Endothelial cell of umbilical vein (primary cell): ENCODE data around the gene USP4. TPM values are rescaled to one million over a fixed set of nuclear protein-coding genes. Genes with fewer than 3 reads are reported as not detected.

Source experiments
- BruUV-seq: library from RNA; stranded (reverse); fragments of 400-500 nt; replicated peaks from 2 replicates; lab custom pipeline; 2021; lab: Mats Ljungman, UMichigan
- CTCF ChIA-PET: fragments of 300-600, 350-600 bp; sonication (Branson Sonifier 250); formaldehyde crosslinking; loops from one replicate; lab custom pipeline; 2021; ENCODE audit warnings: antibody characterized with exemption, inconsistent platforms; lab: Charles Lee
- POLR2A ChIA-PET: fragments of 300-600, 350-600 bp; sonication (Branson Sonifier 250); formaldehyde crosslinking; loops from one replicate; lab custom pipeline; 2021; ENCODE audit warnings: antibody characterized with exemption, inconsistent platforms; lab: Charles Lee
- DNase-seq: peaks from one replicate; pipeline ENCODE4 v3.0.0-alpha.2; 2011; ENCODE audit warnings: low read depth, low spot score
- FAIRE-seq: peaks from 2 replicates; lab custom pipeline; 2011; peaks lifted over from hg19 to GRCh38; lab: Jason Lieb, UNC
- H2AFZ ChIP-seq: 2 replicates; pipeline ENCODE4 v1.6.0; 2012; ENCODE audit warnings: low read depth, low read length, control low read depth, inconsistent platforms
- H3K27ac ChIP-seq: 2 replicates; pipeline ENCODE4 v1.5.1; 2011; ENCODE audit warnings: low read depth, mild to moderate bottlenecking, control low read depth, low read length, moderate library complexity; ENCODE audit not compliant: insufficient read depth
- H3K27me3 ChIP-seq, 2 experiments: 2 replicates each; pipeline versions ENCODE4 v1.6.0 to v1.6.1; 2011; ENCODE audit warnings: low read length in 2 of 2, mixed read lengths in 1 of 2; ENCODE audit not compliant: control insufficient read depth in 2 of 2, insufficient read depth in 2 of 2
- H3K36me3 ChIP-seq, 2 experiments: 2 replicates in 1 of 2; 3 replicates in 1 of 2; pipeline ENCODE4 v1.5.1; 2011; ENCODE audit warnings: low read length in 2 of 2, mild to moderate bottlenecking in 1 of 2, moderate library complexity in 1 of 2; ENCODE audit not compliant: control insufficient read depth in 2 of 2, insufficient read depth in 2 of 2; ENCODE audit errors: extremely low read depth in 1 of 2
- H3K4me1 ChIP-seq: 3 replicates; pipeline ENCODE4 v1.5.1; 2011; ENCODE audit warnings: mild to moderate bottlenecking, low read length; ENCODE audit not compliant: control insufficient read depth, insufficient read depth; ENCODE audit errors: extremely low read depth
- H3K4me2 ChIP-seq: 2 replicates; pipeline ENCODE4 v1.6.1; 2011; ENCODE audit warnings: low read length, control low read depth, mixed read lengths; ENCODE audit not compliant: insufficient read depth
- H3K4me3 ChIP-seq, 3 experiments: fragments of 200-600 bp in 1 of 3; sonication (generic), shearing (Covaris generic) in 1 of 3; replicated peaks in 1 of 3; 2 replicates each; pipeline ENCODE4 v1.5.1; 2011 to 2016; ENCODE audit warnings: control low read depth in 3 of 3, low read length in 3 of 3, mild to moderate bottlenecking in 2 of 3, inconsistent platforms in 1 of 3, low read depth in 1 of 3, moderate library complexity in 1 of 3; ENCODE audit not compliant: insufficient read depth in 1 of 3
- H3K79me2 ChIP-seq: 2 replicates; pipeline ENCODE4 v1.6.0; 2012; ENCODE audit warnings: low read length, inconsistent platforms; ENCODE audit not compliant: control insufficient read depth, insufficient read depth
- H3K9ac ChIP-seq: replicated peaks from 2 replicates; pipeline ENCODE3; 2011; ENCODE audit warnings: low read length, control low read depth; ENCODE audit not compliant: insufficient read depth; ENCODE audit errors: extremely low read depth
- H3K9me1 ChIP-seq: replicated peaks from 3 replicates; pipeline ENCODE4 v1.6.0; 2011; ENCODE audit warnings: mild to moderate bottlenecking, low read length; ENCODE audit not compliant: control insufficient read depth, insufficient read depth; ENCODE audit errors: extremely low read depth
- H3K9me3 ChIP-seq: replicated peaks from 2 replicates; pipeline ENCODE4 v1.5.1; 2012; ENCODE audit warnings: low read length, inconsistent platforms; ENCODE audit not compliant: control insufficient read depth, insufficient read depth
- H4K20me1 ChIP-seq: replicated peaks from 2 replicates; pipeline ENCODE3; 2011; ENCODE audit warnings: mild to moderate bottlenecking, low read length; ENCODE audit not compliant: control insufficient read depth, insufficient read depth; ENCODE audit errors: extremely low read depth
- CTCF ChIP-seq, 2 donors: IDR thresholded peaks; 1 replicate in 1 of 2; 2 replicates in 1 of 2; pipeline ENCODE4 v1.5.1; 2011; ENCODE audit warnings: low read length in 2 of 2, mild to moderate bottlenecking in 2 of 2, moderate library complexity in 2 of 2, control low read depth in 1 of 2, inconsistent platforms in 1 of 2, low read depth in 1 of 2; ENCODE audit not compliant: insufficient read depth in 1 of 2; ENCODE audit errors: extremely low read depth in 1 of 2
- EZH2 ChIP-seq: IDR thresholded peaks from 2 replicates; pipeline ENCODE4 v1.6.1; 2012; ENCODE audit warnings: borderline replicate concordance, low read depth, mild to moderate bottlenecking, moderate library complexity, low read length, inconsistent platforms; ENCODE audit not compliant: severe bottlenecking
- FOS ChIP-seq: IDR thresholded peaks from 2 replicates; pipeline ENCODE4 v1.6.1; 2011; ENCODE audit warnings: mild to moderate bottlenecking, low read length, moderate library complexity, borderline replicate concordance; ENCODE audit not compliant: insufficient read depth
- GATA2 ChIP-seq: IDR thresholded peaks from 2 replicates; pipeline ENCODE4 v1.7.0; 2011; ENCODE audit warnings: low read depth, mild to moderate bottlenecking, moderate library complexity, mixed read lengths, low read length; ENCODE audit not compliant: insufficient read length, insufficient read depth
- JUN ChIP-seq: IDR thresholded peaks from 2 replicates; pipeline ENCODE4 v1.6.1; 2011; ENCODE audit warnings: borderline replicate concordance, low read depth; ENCODE audit not compliant: insufficient read length, insufficient read depth
- MAX ChIP-seq: IDR thresholded peaks from 2 replicates; pipeline ENCODE4 v1.6.1; 2011; ENCODE audit not compliant: insufficient read depth, insufficient read length
- MYC ChIP-seq: IDR thresholded peaks from one replicate; pipeline ENCODE4 v1.6.1; 2011; ENCODE audit warnings: mild to moderate bottlenecking, low read depth, low read length
- POLR2A ChIP-seq: IDR thresholded peaks from 2 replicates; pipeline ENCODE4 v1.6.1; 2012; ENCODE audit warnings: low read depth, mild to moderate bottlenecking, control low read depth, low read length
- POLR2AphosphoS5 ChIP-seq: IDR thresholded peaks from 2 replicates; pipeline ENCODE4 v1.6.1; 2012; ENCODE audit warnings: low read depth, mild to moderate bottlenecking, control low read depth, low read length, moderate library complexity; ENCODE audit not compliant: insufficient read depth
- dilution Hi-C: fragments of 300-500 bp; cut with MboI; formaldehyde crosslinking; loops from one replicate; pipeline ENCODE4 v1.15.0; 2019; ENCODE audit warnings: low sequenced_read_pairs; ENCODE audit not compliant: extremely low pct_ligation_motif_present
- intact Hi-C: fragments of 100-400 bp; cut with micrococcal nuclease; formaldehyde crosslinking; loops from one replicate; pipeline ENCODE4 v1.10.0; 2022
- polyA plus RNA-seq, 4 experiments: library from polyadenylated mRNA; depleted of rRNA in 3 of 4; stranded (reverse) in 3 of 4; unstranded in 1 of 4; fragments of >200 nt; gene quantifications; 2 replicates each; pipeline versions ENCODE4 v1.2.1 to v1.2.3, GENCODE V29; 2011 to 2012; ENCODE audit warnings: missing spikeins in 1 of 4
- total RNA-seq: library from RNA; stranded (reverse); gene quantifications from 2 replicates; pipeline ENCODE4 v1.2.3, GENCODE V29; 2021

USP4 gene
- total and polyA plus RNA-seq, 2 donors (not counting 3 experiments of a cell fraction or from before 2014, with no cell fraction given): 39.1 to 61.3 TPM

GRCh38 chr3:49294343-49294742 is 45.5 kb downstream of the USP4 start:
- peak; percentile 50 for DNase-seq
- Histone ChIP-seq H3K27me3 (no peaks in the 10 kb centered on the region), H3K79me2 (no peaks in the 10 kb centered on the region), H3K9me3 (no peaks in the 10 kb centered on the region), H2AFZ (no peak overlapping the region), H3K4me1 (peaks cover 8% of the 10 kb centered on the region), H4K20me1 (no peaks in the 10 kb centered on the region), H3K9me1 (no peaks in the 10 kb centered on the region), H3K4me2 (peak overlapping the region; percentile 18), H3K4me3 (no peak overlapping the region), H3K36me3 (peaks cover 14 to 44% of the 10 kb centered on the region in 2 experiments), H3K27ac (peak overlapping the region; percentile 56), H3K9ac (no peak overlapping the region)
- dilution Hi-C loops (no loop called here), intact Hi-C loops (loop anchor here (1.0 kb wide), 1 partner anchor 123 kb away; the partner anchor contains the start of gene KLHDC8B)
- POLR2A ChIA-PET: no interaction called here
- FAIRE-seq: peak; percentile 96
- TF ChIP-seq POLR2A: no peak
- TF ChIP-seq GATA2: peak; percentile 22
- peak; percentile 7 for TF ChIP-seq JUN
- no peak for TF ChIP-seq MAX
- TF ChIP-seq FOS: no peak
- peak; percentile 20 for TF ChIP-seq POLR2AphosphoS5
- no TSS peak for BruUV-seq
- CTCF ChIA-PET: interaction anchor here (1.0 to 1.9 kb wide), 3 partner anchors 15 to 156 kb away, joined by 4 to 31 read pairs (median 15); partner anchors contain the start of gene KLHDC8B

- DNase-seq (no peak), FAIRE-seq (no peak)
- Histone ChIP-seq H3K27ac (no peak overlapping the region), H3K27me3 (no peaks in the 10 kb centered on the region), H3K4me2 (no peak overlapping the region), H2AFZ (no peak overlapping the region), H3K4me1 (no peaks in the 10 kb centered on the region), H3K9ac (no peak overlapping the region), H3K4me3 (no peak overlapping the region), H3K9me1 (no peaks in the 10 kb centered on the region), H4K20me1 (no peaks in the 10 kb centered on the region), H3K79me2 (no peaks in the 10 kb centered on the region), H3K9me3 (no peaks in the 10 kb centered on the region), H3K36me3 (peaks cover 25 to 38% of the 10 kb centered on the region in 2 experiments)
- dilution Hi-C loops: no loop called here
- ChIA-PET CTCF (no interaction called here), POLR2A (no interaction called here)
- TF ChIP-seq CTCF (IDR thresholded peaks at IDR 0.05; ENCODE audit: extremely low read depth in 1 of 2, insufficient read depth in 1 of 2, low read depth in 1 of 2, low read length in 2 of 2): no peak
- TF ChIP-seq EZH2: no peak
- no peak for TF ChIP-seq MYC
- TF ChIP-seq POLR2AphosphoS5: no peak
- TF ChIP-seq POLR2A: no peak
- TF ChIP-seq FOS: no peak
- no peak for TF ChIP-seq JUN
- no peak for TF ChIP-seq MAX
- no peak for TF ChIP-seq GATA2
- BruUV-seq: no TSS peak
- intact Hi-C loops: no loop called here
These were observed 55.9 kb downstream of the USP4 start for GRCh38 chr3:49283997-49284396.
